A549 treated with DMSO at 1 μM for 4 hours (cell line): ENCODE measurements around the gene ZNHIT1. TPM values are rescaled to one million over a fixed set of nuclear protein-coding genes. Genes with fewer than 3 reads are reported as not detected.

Experiments
- total RNA-seq: library from RNA; stranded (reverse); fragments of 200-300 nt; extraction: Qiagen RNA extraction; gene quantifications from 5 replicates; pipeline ENCODE4 v1.2.3, GENCODE V29; 2022; ENCODE audit warnings: low read depth

Gene ZNHIT1
- total RNA-seq = 74.0 to 96.8 TPM (median 90.4 TPM) in 5 replicates

GRCh38 chr7:101217388-101218235 lies at the start of gene ZNHIT1, which contains the start of gene PLOD3:
Gene ZNHIT1 (plus strand): TSS chr7:101218165. CDS start chr7:101218196, 31 bp downstream.
Gene PLOD3 (minus strand): TSS chr7:101217581. CDS start chr7:101217274, 307 bp downstream.

DNA sequence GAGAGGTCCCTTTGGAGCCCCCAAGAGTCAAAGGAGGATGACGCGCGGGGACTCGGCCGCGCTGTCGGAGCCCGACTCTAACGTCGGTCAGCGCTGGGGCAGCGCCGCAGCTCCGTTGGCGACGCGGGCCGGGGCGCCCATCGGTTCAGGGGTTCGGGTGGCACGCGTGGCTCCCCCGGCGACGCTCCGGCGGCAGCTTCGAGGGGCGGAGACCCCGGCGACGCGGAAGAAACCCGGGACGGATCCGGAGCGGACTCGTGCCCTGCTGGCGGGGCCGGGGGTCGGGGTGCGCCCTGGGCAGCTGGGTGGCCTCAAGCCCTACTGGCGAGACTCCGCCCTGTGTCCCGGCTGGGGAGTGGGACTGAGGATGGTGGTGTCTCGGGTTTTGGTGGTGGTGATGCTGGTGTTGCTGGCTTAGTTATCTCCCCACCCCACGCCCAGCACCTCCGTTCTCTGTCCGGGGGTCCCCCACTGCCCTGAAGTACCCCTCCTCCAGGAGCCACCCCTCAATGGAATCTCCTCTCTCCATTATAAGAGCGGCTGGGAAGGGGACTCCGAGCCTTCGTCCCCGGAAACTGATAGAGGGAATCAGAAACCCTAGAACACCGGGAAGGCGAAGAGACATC lies 37.7 kb upstream of the ZNHIT1 start, which contains the start of gene NAT16:
Gene NAT16, minus strand, starts transcription at position 164 of the 626 bp plus-strand sequence. CDS start 5,486 bp downstream, outside the sequence.

GRCh38 chr7:101200862-101201599 lies 16.9 kb upstream of the ZNHIT1 start, which contains the start of gene MOGAT3:
Gene MOGAT3 (minus strand): TSS chr7:101201036. CDS start chr7:101200854, 182 bp downstream.

GRCh38 chr7:101237206-101238067 lies 19.5 kb downstream of the ZNHIT1 start, which contains the start of gene CLDN15:
Gene CLDN15 (minus strand): TSS chr7:101237802. CDS start chr7:101237581, 221 bp downstream.

GRCh38 chr7:101244375-101245146 lies 26.6 kb downstream of the ZNHIT1 start, which contains the start of gene FIS1:
Gene FIS1 (minus strand): TSS chr7:101245081. CDS start chr7:101245004, 77 bp downstream.

Other genes starting within 250 kb of the ZNHIT1 start
- 15.5 to 19.1 TPM (median 18.6 TPM) in 5 replicates for gene MUC12, start 248.6 kb upstream of the ZNHIT1 start, total RNA-seq
- 0.01 to 0.05 TPM (median 0.02 TPM) in 5 replicates for gene MUC17, start 198.1 kb upstream of the ZNHIT1 start, total RNA-seq
- gene TRIM56, start 132.7 kb upstream of the ZNHIT1 start, total RNA-seq = 7.7 to 12.6 TPM (median 12.3 TPM) in 5 replicates
- 793 to 966 TPM (median 846 TPM) in 5 replicates for gene SERPINE1, start 91.1 kb upstream of the ZNHIT1 start, total RNA-seq
- 137 to 151 TPM (median 144 TPM) in 5 replicates for gene AP1S1, start 63.7 kb upstream of the ZNHIT1 start, total RNA-seq
- 7.8 to 23.5 TPM (median 15.1 TPM) in 5 replicates for gene VGF, start 52.6 kb upstream of the ZNHIT1 start, total RNA-seq
- gene NAT16, start 37.9 kb upstream of the ZNHIT1 start, total RNA-seq = 0.09 to 0.28 TPM (median 0.17 TPM) in 5 replicates
- gene MOGAT3, start 17.1 kb upstream of the ZNHIT1 start, total RNA-seq = not detected in 5 replicates
- gene PLOD3, start 584 bp upstream of the ZNHIT1 start, total RNA-seq = 68.0 to 84.6 TPM (median 78.5 TPM) in 5 replicates
- gene CLDN15, start 19.6 kb downstream of the ZNHIT1 start, total RNA-seq = 7.1 to 16.5 TPM (median 12.2 TPM) in 5 replicates
- gene FIS1, start 26.9 kb downstream of the ZNHIT1 start, total RNA-seq = 132 to 143 TPM (median 139 TPM) in 5 replicates
- gene IFT22, start 103.6 kb downstream of the ZNHIT1 start, total RNA-seq = 50.8 to 53.4 TPM (median 51.6 TPM) in 5 replicates
- 0.21 to 0.58 TPM (median 0.49 TPM) in 5 replicates for gene COL26A1, start 144.7 kb downstream of the ZNHIT1 start, total RNA-seq